ENCODE measurements around the gene DOCK7. TPM values are rescaled to one million over a fixed set of nuclear protein-coding genes. Genes with fewer than 3 reads are reported as not detected.
"Not testable (repeated sequence)": the region's sequence is repeated elsewhere in the genome, so short reads cannot be mapped to it uniquely, and the experiment has no call there.

The DOCK7 gene
- total RNA-seq, 1 donor from 2014 or later = 10.2 TPM

DNA sequence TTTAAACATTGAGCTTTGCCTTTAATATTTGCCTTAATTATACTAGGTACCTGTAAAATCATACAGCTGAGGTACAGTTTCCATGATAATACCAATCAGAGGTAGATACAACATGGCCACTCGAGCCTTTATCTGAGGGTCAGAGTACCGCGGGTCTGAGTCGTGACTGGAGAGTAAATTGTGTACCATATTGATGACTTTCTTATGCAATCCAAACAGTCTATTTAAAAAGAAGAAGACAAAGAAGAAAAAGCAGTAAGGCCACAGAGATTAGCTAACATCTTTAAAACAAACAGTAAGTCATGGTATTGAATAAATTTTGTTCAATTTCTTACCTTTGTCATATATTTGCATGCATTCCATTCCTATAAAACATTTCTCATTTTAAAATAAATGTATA, 159.0 kb downstream of the DOCK7 start:
- H3K4me3 ChIP-seq = no peak overlapping the region
- H3K27me3 ChIP-seq (ENCODE audit: low read depth) = no peaks in the 10 kb centered on the region
- peaks cover 14% of the 10 kb centered on the region for H3K36me3 ChIP-seq
- TF ChIP-seq, protein P1, sequence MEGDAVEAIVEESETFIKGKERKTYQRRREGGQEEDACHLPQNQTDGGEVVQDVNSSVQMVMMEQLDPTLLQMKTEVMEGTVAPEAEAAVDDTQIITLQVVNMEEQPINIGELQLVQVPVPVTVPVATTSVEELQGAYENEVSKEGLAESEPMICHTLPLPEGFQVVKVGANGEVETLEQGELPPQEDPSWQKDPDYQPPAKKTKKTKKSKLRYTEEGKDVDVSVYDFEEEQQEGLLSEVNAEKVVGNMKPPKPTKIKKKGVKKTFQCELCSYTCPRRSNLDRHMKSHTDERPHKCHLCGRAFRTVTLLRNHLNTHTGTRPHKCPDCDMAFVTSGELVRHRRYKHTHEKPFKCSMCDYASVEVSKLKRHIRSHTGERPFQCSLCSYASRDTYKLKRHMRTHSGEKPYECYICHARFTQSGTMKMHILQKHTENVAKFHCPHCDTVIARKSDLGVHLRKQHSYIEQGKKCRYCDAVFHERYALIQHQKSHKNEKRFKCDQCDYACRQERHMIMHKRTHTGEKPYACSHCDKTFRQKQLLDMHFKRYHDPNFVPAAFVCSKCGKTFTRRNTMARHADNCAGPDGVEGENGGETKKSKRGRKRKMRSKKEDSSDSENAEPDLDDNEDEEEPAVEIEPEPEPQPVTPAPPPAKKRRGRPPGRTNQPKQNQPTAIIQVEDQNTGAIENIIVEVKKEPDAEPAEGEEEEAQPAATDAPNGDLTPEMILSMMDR (IDR thresholded peaks at IDR 0.05; ENCODE audit: borderline replicate concordance) = no peak
- intact Hi-C loops (cut with micrococcal nuclease) = no loop called here
- no peak overlapping the region for H3K27ac ChIP-seq (replicated peaks)
- no peaks in the 10 kb centered on the region for H3K9me3 ChIP-seq (replicated peaks)
- DNase-seq = no peak
- no peaks in the 10 kb centered on the region for H3K4me1 ChIP-seq

DNA sequence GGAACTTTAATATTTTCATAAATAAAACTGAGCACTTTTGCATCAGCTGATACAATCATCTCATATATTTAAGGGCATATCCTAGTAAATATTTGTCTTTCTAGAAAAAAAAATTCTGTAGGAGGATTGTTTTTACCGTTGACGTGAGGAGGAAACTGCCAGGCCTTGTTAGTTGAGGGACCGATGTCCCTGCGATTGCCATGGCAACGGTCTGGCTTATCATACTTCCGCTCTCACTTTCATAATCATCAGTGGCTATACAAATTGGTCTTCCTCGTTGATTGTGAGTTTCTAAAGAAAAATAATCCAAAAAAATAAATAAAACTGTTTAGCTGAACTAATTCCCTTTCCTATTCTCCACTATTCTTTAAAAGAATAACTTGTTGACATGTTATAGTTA, 160.2 kb downstream of the DOCK7 start:
- H3K27me3 ChIP-seq (ENCODE audit: low read depth) = no peaks in the 10 kb centered on the region
- peaks cover 10% of the 10 kb centered on the region for H3K36me3 ChIP-seq
- no peak overlapping the region for H3K27ac ChIP-seq (replicated peaks)
- TF ChIP-seq, protein P1 (IDR thresholded peaks at IDR 0.05; ENCODE audit: borderline replicate concordance) = no peak
- H3K4me1 ChIP-seq = no peaks in the 10 kb centered on the region
- no peak overlapping the region for H3K4me3 ChIP-seq
- peak; percentile 25 for DNase-seq
- H3K9me3 ChIP-seq (replicated peaks) = no peaks in the 10 kb centered on the region
- intact Hi-C loops (cut with micrococcal nuclease) = no loop called here

DNA sequence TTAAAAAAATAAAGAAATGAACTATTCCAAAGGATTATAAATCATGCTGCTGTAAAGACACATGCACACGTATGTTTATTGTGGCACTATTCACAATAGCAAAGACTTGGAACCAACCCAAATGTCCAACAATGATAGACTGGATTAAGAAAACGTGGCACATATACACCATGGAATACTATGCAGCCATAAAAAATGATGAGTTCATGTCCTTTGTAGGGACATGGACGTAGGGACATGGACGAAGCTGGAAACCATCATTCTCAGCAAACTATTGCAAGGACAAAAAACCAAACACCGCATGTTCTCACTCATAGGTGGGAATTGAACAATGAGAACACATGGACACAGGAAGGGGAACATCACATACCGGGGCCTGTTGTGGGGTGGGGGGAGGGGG, 160.8 kb downstream of the DOCK7 start:
- H3K4me1 ChIP-seq; intact Hi-C loops (cut with micrococcal nuclease); DNase-seq; H3K4me3 ChIP-seq; H3K27me3 ChIP-seq (ENCODE audit: low read depth); H3K27ac ChIP-seq (replicated peaks); H3K9me3 ChIP-seq (replicated peaks): not testable (repeated sequence)
- peaks cover 10% of the 10 kb centered on the region for H3K36me3 ChIP-seq

DNA sequence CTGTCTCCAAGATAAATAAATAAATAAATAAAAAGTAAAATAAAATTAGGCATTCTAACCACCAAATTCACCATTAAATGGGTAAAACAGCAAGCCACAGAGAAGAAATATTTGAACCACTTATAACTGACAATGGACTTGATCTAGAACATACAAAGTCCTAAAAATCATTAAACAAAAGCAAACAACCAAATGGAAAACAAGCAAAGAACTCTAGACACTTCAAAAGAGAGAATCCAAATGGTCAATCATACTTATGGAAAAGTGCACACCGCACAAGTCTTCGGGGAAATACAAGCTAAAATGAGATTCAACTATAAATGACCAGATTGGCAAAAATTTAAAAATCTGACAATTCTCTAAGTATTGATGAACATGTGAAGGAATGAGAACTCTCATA, 164.3 kb downstream of the DOCK7 start:
- TF ChIP-seq, protein P1 (IDR thresholded peaks at IDR 0.05; ENCODE audit: borderline replicate concordance) = no peak
- no peak for DNase-seq
- H3K27me3 ChIP-seq (ENCODE audit: low read depth) = no peaks in the 10 kb centered on the region
- intact Hi-C loops (cut with micrococcal nuclease) = no loop called here
- H3K4me3 ChIP-seq = no peak overlapping the region
- H3K4me1 ChIP-seq = no peaks in the 10 kb centered on the region
- H3K36me3 ChIP-seq = peaks cover 10% of the 10 kb centered on the region
- no peak overlapping the region for H3K27ac ChIP-seq (replicated peaks)
- peaks cover 10% of the 10 kb centered on the region for H3K9me3 ChIP-seq (replicated peaks)

DNA sequence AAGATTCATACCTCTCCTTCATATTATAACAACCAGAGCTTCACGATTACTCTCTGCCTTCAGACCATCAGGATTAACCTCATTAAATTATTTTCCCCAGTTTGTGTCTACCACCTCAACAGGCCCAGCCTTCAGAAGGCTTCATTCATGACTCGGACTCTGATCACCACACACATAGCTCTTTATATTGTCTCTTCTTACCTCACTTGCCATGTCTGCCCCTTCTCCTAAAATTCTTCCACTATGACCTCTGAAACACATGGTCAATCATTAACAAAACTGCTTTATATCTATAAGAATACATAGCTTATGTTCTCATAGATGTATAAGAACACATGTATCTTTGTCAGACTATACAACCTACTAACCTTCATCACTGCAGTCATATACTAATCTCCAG, 171.6 kb downstream of the DOCK7 start:
- intact Hi-C loops (cut with micrococcal nuclease) = no loop called here
- no peaks in the 10 kb centered on the region for H3K4me1 ChIP-seq
- H3K4me3 ChIP-seq = no peak overlapping the region
- DNase-seq = no peak
- H3K36me3 ChIP-seq = peaks cover 14% of the 10 kb centered on the region
- TF ChIP-seq, protein P1 (IDR thresholded peaks at IDR 0.05; ENCODE audit: borderline replicate concordance) = no peak
- peaks cover 19% of the 10 kb centered on the region for H3K9me3 ChIP-seq (replicated peaks)
- H3K27ac ChIP-seq (replicated peaks) = no peak overlapping the region
- H3K27me3 ChIP-seq (ENCODE audit: low read depth) = no peaks in the 10 kb centered on the region

DNA sequence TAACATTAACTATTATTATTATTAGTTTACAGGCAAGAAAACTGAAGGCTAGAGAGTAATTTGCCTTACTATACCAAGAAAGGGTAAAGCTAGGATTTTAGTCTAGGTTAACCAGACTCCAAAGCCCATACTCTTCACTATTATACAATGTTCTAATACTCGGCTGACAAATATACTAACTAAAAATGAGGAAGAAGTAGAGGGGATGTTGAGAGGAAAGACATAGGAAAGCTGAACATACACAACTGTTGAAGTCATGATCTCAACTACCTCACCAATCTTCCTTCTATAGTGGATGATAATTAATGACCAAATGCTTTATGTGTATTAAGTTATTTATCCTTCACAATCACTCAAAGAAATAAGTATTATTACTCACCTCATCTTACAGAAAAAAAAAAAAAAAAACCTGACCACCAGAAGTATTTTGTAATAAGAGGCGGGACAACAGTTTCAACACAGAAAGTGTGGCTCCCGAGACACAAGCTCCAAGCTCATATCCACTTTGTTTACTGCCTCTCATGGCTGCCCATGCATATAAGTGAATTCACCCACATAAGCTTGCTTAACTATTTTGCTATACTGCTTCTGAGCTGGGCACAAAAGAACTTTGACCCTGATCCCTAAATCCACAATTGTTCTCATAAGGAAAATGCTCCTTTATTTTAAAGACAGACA, 173.3 kb downstream of the DOCK7 start:
- intact Hi-C loops (cut with micrococcal nuclease) = no loop called here
- TF ChIP-seq, protein P1 (IDR thresholded peaks at IDR 0.05; ENCODE audit: borderline replicate concordance) = no peak
- H3K27me3 ChIP-seq (ENCODE audit: low read depth) = no peaks in the 10 kb centered on the region
- no peaks in the 10 kb centered on the region for H3K4me1 ChIP-seq
- DNase-seq = no peak
- peaks cover 19% of the 10 kb centered on the region for H3K9me3 ChIP-seq (replicated peaks)
- H3K4me3 ChIP-seq = no peak overlapping the region
- H3K36me3 ChIP-seq = peaks cover 14% of the 10 kb centered on the region
- H3K27ac ChIP-seq (replicated peaks) = no peak overlapping the region

Measured in left ventricle myocardium inferior (tissue), 1 donor.